Stimulated activated CD4-positive, alpha-beta T cell treated with anti-CD3 and anti-CD28 coated beads, Interleukin-12 subunit alpha, Interleukin-12 subunit beta, amount 100 ng/mL, for 4 hours (primary cell): ENCODE measurements around the gene SLC12A3.

Experiments
- DNase-seq: peaks from one replicate; pipeline ENCODE4 v3.0.0-alpha.2; 2020

Gene SLC12A3

DNA sequence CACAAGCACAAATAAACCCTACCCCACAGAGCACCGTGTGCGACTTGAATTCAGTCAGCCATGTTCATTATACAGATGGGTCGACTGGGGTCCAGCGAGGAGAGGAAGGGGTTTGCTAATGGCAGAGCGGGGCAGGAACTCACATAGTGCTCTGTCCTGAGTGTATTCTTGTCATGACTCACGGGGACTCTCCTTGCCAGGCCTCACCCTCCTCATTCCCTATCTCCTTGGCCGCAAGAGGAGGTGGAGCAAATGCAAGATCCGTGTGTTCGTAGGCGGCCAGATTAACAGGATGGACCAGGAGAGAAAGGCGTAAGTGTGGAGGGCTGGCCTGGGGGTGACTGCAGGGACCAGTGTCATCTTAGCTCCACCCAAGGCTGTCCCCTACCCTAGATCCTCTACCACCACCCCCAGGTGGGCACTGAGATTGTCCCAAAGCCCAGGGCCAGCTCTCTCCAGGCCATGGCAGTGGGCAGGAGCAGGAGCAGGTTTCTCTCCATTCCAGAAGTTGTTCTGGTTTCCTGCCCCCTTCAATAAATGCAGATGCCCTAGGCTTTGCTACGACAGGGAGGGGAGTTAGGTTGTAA, 29.4 kb downstream of the SLC12A3 start:
- no peak for DNase-seq

GRCh38 chr16:56895813-56896212, 30.8 kb downstream of the SLC12A3 start:
- no peak for DNase-seq

- DNase-seq = no peak
Measured at GRCh38 chr16:56896244-56896643, 31.2 kb downstream of the SLC12A3 start.

GRCh38 chr16:56897026-56897799, 32.2 kb downstream of the SLC12A3 start:
- no peak for DNase-seq

DNA sequence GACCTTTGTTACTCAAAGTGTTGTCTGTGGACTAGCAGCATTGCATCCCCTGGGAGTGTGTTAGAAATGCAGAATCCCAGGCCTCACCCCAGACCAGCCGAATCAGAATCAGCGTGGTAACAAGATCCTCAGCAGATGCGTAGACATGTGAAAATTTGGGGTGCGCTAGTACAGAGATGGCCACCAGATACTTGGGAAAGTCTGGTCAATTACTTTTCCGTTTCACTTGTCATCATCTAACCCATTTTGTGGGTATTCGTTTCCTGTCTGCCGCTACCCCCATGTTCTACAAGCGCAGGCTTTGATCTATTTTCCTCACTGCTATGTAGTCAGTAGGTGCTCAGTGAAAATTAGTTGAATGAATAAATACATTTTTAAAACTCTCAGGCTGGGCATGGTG, 33.8 kb downstream of the SLC12A3 start:
- no peak for DNase-seq

- no peak for DNase-seq
Measured at GRCh38 chr16:56903866-56904265, 38.9 kb downstream of the SLC12A3 start.

GRCh38 chr16:56907401-56907800, 42.4 kb downstream of the SLC12A3 start:
- DNase-seq = no peak

DNA sequence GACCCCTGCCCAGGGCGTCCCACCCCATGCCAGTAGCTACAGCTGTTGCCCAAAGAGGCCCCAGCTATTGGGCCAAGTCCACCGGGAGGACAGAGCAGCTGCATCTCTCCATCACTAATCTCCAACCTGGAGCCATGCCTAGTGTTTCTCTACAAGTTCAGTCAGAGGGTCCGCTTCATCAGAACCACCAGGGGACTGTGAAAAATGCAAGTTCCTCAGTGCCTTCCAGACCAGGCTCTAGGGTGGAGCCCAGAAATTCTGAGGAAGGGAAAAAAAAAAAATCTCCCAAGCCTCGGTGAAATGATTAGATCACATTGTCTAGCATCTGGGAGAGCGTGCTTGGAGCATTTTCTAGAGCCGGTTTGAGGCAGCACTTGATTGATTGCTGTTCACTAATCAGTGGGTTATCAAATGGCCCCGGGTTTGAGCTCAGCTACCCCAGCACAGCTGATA, 44.5 kb downstream of the SLC12A3 start:
- no peak for DNase-seq

- DNase-seq = no peak
Measured at GRCh38 chr16:56910112-56910511, 45.1 kb downstream of the SLC12A3 start.

GRCh38 chr16:56910654-56911539, 45.9 kb downstream of the SLC12A3 start:
- no peak for DNase-seq

- DNase-seq = no peak
Measured at GRCh38 chr16:56911771-56912571, 47.0 kb downstream of the SLC12A3 start.

- DNase-seq = no peak
Measured at GRCh38 chr16:56912746-56913708, 48.0 kb downstream of the SLC12A3 start.

DNA sequence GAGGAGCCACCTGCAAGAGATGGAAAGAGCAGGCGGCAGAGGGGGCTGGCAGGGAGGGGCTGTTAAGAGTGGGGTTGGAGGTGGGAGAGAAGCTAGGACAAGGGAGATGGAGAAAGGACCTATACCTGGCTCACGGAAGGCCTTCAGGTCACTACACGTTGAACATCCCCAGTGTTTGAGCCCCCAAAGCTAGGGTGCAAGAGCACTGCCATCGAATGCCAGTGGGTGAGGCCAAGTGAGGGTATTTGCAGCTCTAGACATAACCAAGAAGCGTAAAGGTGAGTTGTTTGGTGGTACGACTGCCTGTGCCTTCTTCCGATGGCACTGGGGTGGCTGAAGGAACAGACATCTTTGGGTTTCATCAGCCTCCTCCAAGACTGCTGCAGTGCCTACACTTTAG, 49.9 kb downstream of the SLC12A3 start:
- no peak for DNase-seq

DNA sequence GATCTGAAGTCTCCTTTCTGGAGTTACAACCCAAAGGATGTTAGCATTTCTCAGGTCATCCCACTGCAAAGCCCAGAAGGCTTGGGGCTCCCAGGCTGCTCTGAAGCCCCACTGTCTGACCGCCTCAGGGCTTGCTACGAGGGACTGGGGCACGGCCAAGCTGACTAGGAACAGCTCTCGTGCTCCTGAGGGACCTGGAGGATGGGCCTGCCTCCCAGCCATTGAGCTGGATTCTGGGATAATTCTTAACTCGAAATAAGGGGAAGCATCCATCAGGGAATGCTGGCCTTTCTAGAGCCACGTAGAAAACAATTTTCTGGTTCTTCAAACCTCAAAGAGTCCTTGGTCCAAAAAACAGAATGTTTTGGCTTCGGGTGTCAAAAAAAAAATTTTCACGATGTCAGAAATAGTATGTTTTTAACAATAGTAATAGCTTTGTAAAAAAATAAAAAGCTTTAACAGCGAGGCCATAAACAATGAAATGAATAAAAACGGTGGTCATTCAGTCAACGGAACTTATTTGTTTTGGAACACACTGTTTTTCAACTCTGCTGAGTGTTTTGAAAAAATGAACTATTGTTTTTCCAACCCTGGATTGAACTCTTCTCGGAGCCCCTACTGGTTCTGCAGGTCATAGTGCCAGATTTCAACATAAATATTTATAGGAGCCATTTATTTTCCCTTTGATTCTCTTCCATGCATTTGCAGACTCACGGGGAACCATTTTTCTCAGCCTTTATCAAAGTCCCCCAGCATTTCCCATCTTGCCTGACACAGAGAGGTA, 50.5 kb downstream of the SLC12A3 start:
- DNase-seq = no peak

DNA sequence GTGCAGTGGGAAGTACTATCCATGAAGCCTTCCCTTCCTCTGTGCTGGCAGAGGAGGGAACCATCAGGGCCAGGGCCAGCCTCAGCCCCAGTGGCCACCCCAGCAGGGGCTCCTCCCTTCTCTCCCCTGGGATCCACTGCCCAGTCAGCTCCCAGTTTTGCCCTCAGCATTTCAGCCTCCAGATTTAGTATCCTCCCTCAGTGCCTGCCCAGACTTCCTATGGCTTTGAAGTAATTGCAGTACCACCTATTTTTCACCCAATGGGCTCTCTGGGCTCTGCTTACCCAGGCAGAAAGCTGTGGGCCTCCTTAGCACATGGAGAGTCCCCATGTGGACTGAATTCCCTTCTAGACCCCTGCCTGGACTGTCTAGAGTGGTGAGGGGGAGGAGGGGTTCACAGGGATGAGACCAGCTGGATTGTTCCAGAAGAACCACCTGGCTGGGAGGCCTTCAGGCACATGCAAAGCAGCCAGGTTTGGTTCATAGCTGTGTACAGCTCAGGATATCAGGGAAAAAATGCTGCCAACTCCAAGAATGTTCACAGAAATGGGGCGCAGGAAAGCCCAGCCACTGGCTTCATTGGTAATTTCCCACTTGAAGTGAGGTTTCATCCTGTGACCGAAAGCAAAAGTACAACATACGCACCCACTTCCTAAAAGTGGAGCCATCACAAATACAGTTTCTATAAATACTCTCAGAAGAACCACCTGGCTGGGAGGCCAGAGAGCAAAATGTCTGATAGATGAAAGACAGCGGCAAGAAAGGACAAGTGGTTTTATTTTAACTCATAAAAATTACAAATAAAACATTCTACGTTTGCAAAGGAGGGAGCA, 51.8 kb downstream of the SLC12A3 start:
- peak; percentile 17 for DNase-seq

- no peak for DNase-seq
Measured at GRCh38 chr16:56918467-56919012, 53.5 kb downstream of the SLC12A3 start.

DNA sequence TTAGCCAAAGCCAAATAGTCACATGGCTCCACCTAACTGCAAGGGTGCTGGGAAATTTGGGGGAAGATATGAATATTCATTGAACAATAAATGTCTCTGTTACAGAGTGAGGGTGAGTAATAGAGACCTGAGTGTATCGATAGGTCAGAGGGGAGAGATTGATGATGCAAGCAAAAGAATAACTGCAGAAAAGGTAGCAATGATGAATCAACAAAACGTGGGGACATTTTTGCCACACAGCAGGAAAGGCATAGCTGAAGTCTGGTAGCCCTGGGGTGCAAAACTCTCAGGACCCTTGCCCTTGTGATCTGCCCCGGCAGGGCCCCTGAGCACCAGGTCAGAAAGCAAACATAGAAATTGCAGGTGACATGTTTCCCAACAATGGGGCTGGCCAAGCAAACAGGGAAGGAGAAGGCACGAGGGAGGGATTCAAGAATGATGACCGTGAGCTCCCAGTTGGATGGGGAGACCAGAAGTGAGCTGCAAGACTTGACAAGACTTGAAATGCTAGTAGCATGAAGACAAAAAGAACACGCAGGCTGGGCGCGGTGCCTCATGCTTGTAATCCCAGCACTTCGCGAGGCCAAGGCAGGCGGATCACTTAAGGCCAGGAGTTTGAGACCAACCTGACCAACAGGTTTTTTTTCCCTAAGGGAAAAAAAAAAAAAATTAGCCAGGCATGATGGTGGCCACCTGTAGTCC, 54.2 kb downstream of the SLC12A3 start:
- DNase-seq = no peak

DNA sequence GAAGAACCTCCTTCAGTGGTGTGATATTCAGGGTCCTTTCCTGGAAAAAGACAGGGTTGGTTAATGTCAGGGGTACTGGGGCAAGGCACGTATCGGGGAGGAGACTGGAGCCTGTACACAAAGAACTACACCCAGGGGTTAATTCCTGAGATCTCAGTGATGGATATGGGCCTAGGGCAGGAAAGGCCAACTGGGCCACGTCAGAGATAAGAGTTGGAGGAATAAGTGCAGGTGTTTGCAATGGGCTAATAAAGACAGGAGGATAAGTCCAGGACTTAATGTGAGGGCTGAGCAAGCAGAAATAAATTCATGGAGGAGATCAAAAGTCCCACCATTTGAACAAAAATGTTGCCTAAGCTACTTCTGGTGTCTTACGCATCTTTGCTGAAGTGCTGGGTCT, 56.6 kb downstream of the SLC12A3 start:
- no peak for DNase-seq
